GM21576 (cell line): Measurements from ENCODE around the gene IPO7.
"Not testable (repeated sequence)": the region's sequence is repeated elsewhere in the genome, so short reads cannot be mapped to it uniquely, and the experiment has no call there.

Experiments used
- ATAC-seq: cut with Tn5 transposase; IDR thresholded peaks from one replicate; pipeline ENCODE4 v1.9.1; 2021; ENCODE audit warnings: mild to moderate bottlenecking, moderate library complexity; ENCODE audit not compliant: unreplicated experiment

IPO7 gene

GRCh38 chr11:9397746-9398680 lies 13.6 kb downstream of the IPO7 start:
- ATAC-seq: no peak

GRCh38 chr11:9399466-9399865 lies 15.0 kb downstream of the IPO7 start:
- ATAC-seq: no peak

GRCh38 chr11:9401884-9402283 lies 17.4 kb downstream of the IPO7 start:
- not testable (repeated sequence) for ATAC-seq

GRCh38 chr11:9428706-9429105 lies 44.3 kb downstream of the IPO7 start:
- ATAC-seq: no peak

GRCh38 chr11:9438611-9439010 lies 54.2 kb downstream of the IPO7 start:
- ATAC-seq: no peak

GRCh38 chr11:9446230-9446629 lies 61.8 kb downstream of the IPO7 start:
- no peak for ATAC-seq

- no peak for ATAC-seq
Measured at GRCh38 chr11:9448576-9449352, 64.3 kb downstream of the IPO7 start.

GRCh38 chr11:9452023-9452422 lies 67.6 kb downstream of the IPO7 start:
- not testable (repeated sequence) for ATAC-seq

GRCh38 chr11:9455722-9456121 lies 71.3 kb downstream of the IPO7 start:
- ATAC-seq: no peak

- ATAC-seq: no peak
Measured at GRCh38 chr11:9459667-9460321, 75.3 kb downstream of the IPO7 start.

GRCh38 chr11:9460322-9461062 lies 76.0 kb downstream of the IPO7 start, which contains the start of gene ZNF143:
ZNF143 (plus strand) TSS chr11:9461012; CDS start chr11:9471309, 10,297 bp downstream.
- peak; percentile 83 for ATAC-seq

GRCh38 chr11:9461063-9461759 lies 76.8 kb downstream of the IPO7 start:
- peak; percentile 37 for ATAC-seq

- no peak for ATAC-seq
Measured at GRCh38 chr11:9461760-9462134, 77.3 kb downstream of the IPO7 start.

- ATAC-seq: no peak
Measured at GRCh38 chr11:9462172-9462799, 77.8 kb downstream of the IPO7 start.

GRCh38 chr11:9462806-9463537 lies 78.5 kb downstream of the IPO7 start:
- ATAC-seq: no peak

- no peak for ATAC-seq
Measured at GRCh38 chr11:9470765-9471164, 86.3 kb downstream of the IPO7 start.

- no peak for ATAC-seq
Measured at GRCh38 chr11:9473408-9473807, 89.0 kb downstream of the IPO7 start.

- no peak for ATAC-seq
Measured at GRCh38 chr11:9479899-9480298, 95.4 kb downstream of the IPO7 start.
